ENCODE results near the gene ARHGAP32. TPM values are rescaled to one million over a fixed set of nuclear protein-coding genes. Genes with fewer than 3 reads are reported as not detected.
"Not testable (repeated sequence)": the region's sequence is repeated elsewhere in the genome, so short reads cannot be mapped to it uniquely, and the experiment has no call there.

ARHGAP32 gene
- total RNA-seq, 1 experiment from 2014 or later = 54.0 TPM

- no peak overlapping the region for H3K4me3 Mint-ChIP-seq (ENCODE audit: unreplicated experiment)
- intact Hi-C loops (cut with micrococcal nuclease; ENCODE audit: unreplicated experiment) = no loop called here
- DNase-seq = no peak
- no peaks in the 10 kb centered on the region for H3K9me3 Mint-ChIP-seq (ENCODE audit: unreplicated experiment)
- CTCF ChIA-PET = interaction anchor here (1.4 kb wide), 1 partner anchor 25 kb away, joined by 5 read pairs; no protein-coding TSS in a partner anchor
- Histone ChIP-seq H3K4me3 (ENCODE audit: low read depth, low read length) (no peak overlapping the region), H3K36me3 (ENCODE audit: control insufficient read depth, insufficient read depth, low read length) (no peaks in the 10 kb centered on the region), H3K4me1 (no peaks in the 10 kb centered on the region), H3K27me3 (replicated peaks; ENCODE audit: control insufficient read depth, insufficient read depth, low read length) (no peaks in the 10 kb centered on the region; the same call in 1 of the 2 replicates), H3K9me3 (no peaks in the 10 kb centered on the region)
- no peaks in the 10 kb centered on the region for H3K36me3 Mint-ChIP-seq (ENCODE audit: insufficient read depth, unreplicated experiment)
- H3K4me1 Mint-ChIP-seq (ENCODE audit: low read depth, unreplicated experiment) = no peaks in the 10 kb centered on the region
- H3K27me3 Mint-ChIP-seq (ENCODE audit: insufficient read depth, unreplicated experiment) = peaks cover 29% of the 10 kb centered on the region
- POLR2A ChIA-PET = no interaction called here
- no peak overlapping the region for H3K27ac Mint-ChIP-seq (ENCODE audit: unreplicated experiment)
- no TSS peak for BruUV-seq (replicated peaks)
- no peak for TF ChIP-seq CTCF (IDR thresholded peaks at IDR 0.05; ENCODE audit: insufficient read depth in 1 of 2, low read depth in 1 of 2, low read length in 1 of 2, severe bottlenecking in 1 of 2, unreplicated experiment in 1 of 2)
Observed at GRCh38 chr11:128924104-128924503, 268.0 kb downstream of the ARHGAP32 start.

- Mint-ChIP-seq H3K4me3 (ENCODE audit: unreplicated experiment) (no peak overlapping the region), H3K36me3 (ENCODE audit: insufficient read depth, unreplicated experiment) (no peaks in the 10 kb centered on the region)
Observed at GRCh38 chr11:128921793-128922192, 270.3 kb downstream of the ARHGAP32 start.

GRCh38 chr11:128920666-128921065 lies 271.5 kb downstream of the ARHGAP32 start:
- Mint-ChIP-seq H3K36me3 (ENCODE audit: insufficient read depth, unreplicated experiment) (no peaks in the 10 kb centered on the region), H3K27ac (ENCODE audit: unreplicated experiment) (no peak overlapping the region), H3K27me3 (ENCODE audit: insufficient read depth, unreplicated experiment) (peaks cover 22% of the 10 kb centered on the region), H3K9me3 (ENCODE audit: unreplicated experiment) (peaks cover 8% of the 10 kb centered on the region), H3K4me1 (ENCODE audit: low read depth, unreplicated experiment) (no peaks in the 10 kb centered on the region), H3K4me3 (ENCODE audit: unreplicated experiment) (no peak overlapping the region)
- Histone ChIP-seq H3K27me3 (replicated peaks; ENCODE audit: control insufficient read depth, insufficient read depth, low read length) (no peaks in the 10 kb centered on the region), H3K4me3 (ENCODE audit: low read depth, low read length) (no peak overlapping the region), H3K4me1 (no peaks in the 10 kb centered on the region), H3K36me3 (ENCODE audit: control insufficient read depth, insufficient read depth, low read length) (no peaks in the 10 kb centered on the region), H3K9me3 (no peaks in the 10 kb centered on the region)
- intact Hi-C loops (cut with micrococcal nuclease; ENCODE audit: unreplicated experiment) = no loop called here
- no peak for DNase-seq
- no peak for TF ChIP-seq CTCF (IDR thresholded peaks at IDR 0.05; ENCODE audit: insufficient read depth in 1 of 2, low read depth in 1 of 2, low read length in 1 of 2, severe bottlenecking in 1 of 2, unreplicated experiment in 1 of 2)
- POLR2A ChIA-PET = no interaction called here
- BruUV-seq (replicated peaks) = no TSS peak
- CTCF ChIA-PET = no interaction called here

More at GRCh38 chr11:128921793-128922192, 270.3 kb downstream of the ARHGAP32 start:
- Histone ChIP-seq H3K4me1 (no peaks in the 10 kb centered on the region), H3K36me3 (ENCODE audit: control insufficient read depth, insufficient read depth, low read length) (no peaks in the 10 kb centered on the region), H3K27me3 (replicated peaks; ENCODE audit: control insufficient read depth, insufficient read depth, low read length) (no peaks in the 10 kb centered on the region), H3K4me3 (ENCODE audit: low read depth, low read length) (no peak overlapping the region), H3K9me3 (no peaks in the 10 kb centered on the region)
- H3K27me3 Mint-ChIP-seq (ENCODE audit: insufficient read depth, unreplicated experiment) = peaks cover 20% of the 10 kb centered on the region
- POLR2A ChIA-PET = no interaction called here
- no peak for TF ChIP-seq CTCF (IDR thresholded peaks at IDR 0.05; ENCODE audit: insufficient read depth in 1 of 2, low read depth in 1 of 2, low read length in 1 of 2, severe bottlenecking in 1 of 2, unreplicated experiment in 1 of 2)
- DNase-seq = no peak
- H3K27ac Mint-ChIP-seq (ENCODE audit: unreplicated experiment) = no peak overlapping the region
- BruUV-seq (replicated peaks) = no TSS peak
- no peaks in the 10 kb centered on the region for H3K9me3 Mint-ChIP-seq (ENCODE audit: unreplicated experiment)
- CTCF ChIA-PET = no interaction called here
- H3K4me1 Mint-ChIP-seq (ENCODE audit: low read depth, unreplicated experiment) = no peaks in the 10 kb centered on the region
- intact Hi-C loops (cut with micrococcal nuclease; ENCODE audit: unreplicated experiment) = no loop called here

GRCh38 chr11:128919635-128920034 lies 272.5 kb downstream of the ARHGAP32 start:
- H3K36me3 Mint-ChIP-seq (ENCODE audit: insufficient read depth, unreplicated experiment); H3K4me1 Mint-ChIP-seq (ENCODE audit: low read depth, unreplicated experiment); POLR2A ChIA-PET; BruUV-seq (replicated peaks); H3K27me3 ChIP-seq (replicated peaks; ENCODE audit: control insufficient read depth, insufficient read depth, low read length); H3K9me3 ChIP-seq; H3K36me3 ChIP-seq (ENCODE audit: control insufficient read depth, insufficient read depth, low read length); H3K4me3 ChIP-seq (ENCODE audit: low read depth, low read length); H3K4me1 ChIP-seq; intact Hi-C loops (cut with micrococcal nuclease; ENCODE audit: unreplicated experiment); H3K27ac Mint-ChIP-seq (ENCODE audit: unreplicated experiment); DNase-seq; H3K4me3 Mint-ChIP-seq (ENCODE audit: unreplicated experiment): not testable (repeated sequence)
- Mint-ChIP-seq H3K9me3 (ENCODE audit: unreplicated experiment) (peaks cover 12% of the 10 kb centered on the region), H3K27me3 (ENCODE audit: insufficient read depth, unreplicated experiment) (peaks cover 23% of the 10 kb centered on the region)
- CTCF ChIA-PET = interaction anchor here (0.6 to 1.2 kb wide), 2 partner anchors 30 to 37 kb away, joined by 3 to 4 read pairs; no protein-coding TSS in a partner anchor
